HG03045 (cell line): ENCODE results near the gene IFITM1.
"Not testable (repeated sequence)": the region's sequence is repeated elsewhere in the genome, so short reads cannot be mapped to it uniquely, and the experiment has no call there.

ENCODE experiments used
- ATAC-seq: cut with Tn5 transposase; IDR thresholded peaks from one replicate; pipeline ENCODE4 v1.9.1; 2021; ENCODE audit warnings: mild to moderate bottlenecking, moderate library complexity; ENCODE audit not compliant: unreplicated experiment

The IFITM1 gene

GRCh38 chr11:308740-309665 lies 4.8 kb upstream of the IFITM1 start:
- ATAC-seq: not testable (repeated sequence)

GRCh38 chr11:309979-310572 lies 3.8 kb upstream of the IFITM1 start:
- ATAC-seq: not testable (repeated sequence)

- peak; percentile 47 for ATAC-seq
Observed at GRCh38 chr11:311013-311748, 2.7 kb upstream of the IFITM1 start.

GRCh38 chr11:312092-312816 lies 1.6 kb upstream of the IFITM1 start:
- ATAC-seq: no peak

- no peak for ATAC-seq
Observed at GRCh38 chr11:313304-313786, 495 bp upstream of the IFITM1 start.

- not testable (repeated sequence) for ATAC-seq
Observed at GRCh38 chr11:314554-314875, 675 bp downstream of the IFITM1 start.

GRCh38 chr11:315051-315481 lies 1.2 kb downstream of the IFITM1 start:
- ATAC-seq: no peak

GRCh38 chr11:315516-315994 lies 1.7 kb downstream of the IFITM1 start:
- no peak for ATAC-seq

- ATAC-seq: no peak
Observed at GRCh38 chr11:316031-316701, 2.3 kb downstream of the IFITM1 start.

- ATAC-seq: no peak
Observed at GRCh38 chr11:316891-317301, 3.1 kb downstream of the IFITM1 start.

- not testable (repeated sequence) for ATAC-seq
Observed at GRCh38 chr11:317668-318404, 4.0 kb downstream of the IFITM1 start.

GRCh38 chr11:318405-319120 lies 4.7 kb downstream of the IFITM1 start:
- ATAC-seq: peak; percentile 52

- ATAC-seq: peak; percentile 20
Observed at GRCh38 chr11:319121-319887, 5.5 kb downstream of the IFITM1 start.

GRCh38 chr11:319888-320273 lies 6.0 kb downstream of the IFITM1 start:
- not testable (repeated sequence) for ATAC-seq

GRCh38 chr11:324156-324555 lies 10.3 kb downstream of the IFITM1 start:
- no peak for ATAC-seq

- not testable (repeated sequence) for ATAC-seq
Observed at GRCh38 chr11:324593-325517, 11.0 kb downstream of the IFITM1 start.
